ENCODE results near the gene EVC.

EVC gene

DNA sequence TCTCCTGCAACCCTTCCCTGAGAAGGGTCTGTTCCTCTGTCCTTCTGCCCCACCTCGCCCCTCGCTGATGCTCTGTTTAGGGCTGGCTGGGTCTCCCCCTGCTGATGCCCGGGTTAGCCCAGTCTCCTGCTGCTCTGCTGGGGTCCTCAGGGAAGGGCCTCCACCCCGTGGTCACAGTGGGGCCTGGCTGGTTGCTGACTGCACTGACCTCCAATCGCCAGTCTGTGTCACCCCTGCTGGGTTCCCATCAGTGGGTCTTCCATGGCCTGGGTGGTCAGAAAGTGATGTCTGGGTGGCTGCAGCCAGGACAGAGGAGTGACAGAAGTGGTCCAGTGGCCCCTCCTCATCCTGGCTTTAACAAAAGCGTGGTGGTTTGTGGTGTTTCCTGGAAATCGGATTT, 44.7 kb downstream of the EVC start:
- H3K4me3 ChIP-seq (ENCODE audit: low read depth, low read length): no peak overlapping the region
- TF ChIP-seq, protein P1, sequence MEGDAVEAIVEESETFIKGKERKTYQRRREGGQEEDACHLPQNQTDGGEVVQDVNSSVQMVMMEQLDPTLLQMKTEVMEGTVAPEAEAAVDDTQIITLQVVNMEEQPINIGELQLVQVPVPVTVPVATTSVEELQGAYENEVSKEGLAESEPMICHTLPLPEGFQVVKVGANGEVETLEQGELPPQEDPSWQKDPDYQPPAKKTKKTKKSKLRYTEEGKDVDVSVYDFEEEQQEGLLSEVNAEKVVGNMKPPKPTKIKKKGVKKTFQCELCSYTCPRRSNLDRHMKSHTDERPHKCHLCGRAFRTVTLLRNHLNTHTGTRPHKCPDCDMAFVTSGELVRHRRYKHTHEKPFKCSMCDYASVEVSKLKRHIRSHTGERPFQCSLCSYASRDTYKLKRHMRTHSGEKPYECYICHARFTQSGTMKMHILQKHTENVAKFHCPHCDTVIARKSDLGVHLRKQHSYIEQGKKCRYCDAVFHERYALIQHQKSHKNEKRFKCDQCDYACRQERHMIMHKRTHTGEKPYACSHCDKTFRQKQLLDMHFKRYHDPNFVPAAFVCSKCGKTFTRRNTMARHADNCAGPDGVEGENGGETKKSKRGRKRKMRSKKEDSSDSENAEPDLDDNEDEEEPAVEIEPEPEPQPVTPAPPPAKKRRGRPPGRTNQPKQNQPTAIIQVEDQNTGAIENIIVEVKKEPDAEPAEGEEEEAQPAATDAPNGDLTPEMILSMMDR (IDR thresholded peaks at IDR 0.05; ENCODE audit: low read depth, low read length): no peak
- no peak for DNase-seq (ENCODE audit: low read depth, low spot score)
- in situ Hi-C loops (cut with HindIII; ENCODE audit: low sequenced_read_pairs): no loop called here

DNA sequence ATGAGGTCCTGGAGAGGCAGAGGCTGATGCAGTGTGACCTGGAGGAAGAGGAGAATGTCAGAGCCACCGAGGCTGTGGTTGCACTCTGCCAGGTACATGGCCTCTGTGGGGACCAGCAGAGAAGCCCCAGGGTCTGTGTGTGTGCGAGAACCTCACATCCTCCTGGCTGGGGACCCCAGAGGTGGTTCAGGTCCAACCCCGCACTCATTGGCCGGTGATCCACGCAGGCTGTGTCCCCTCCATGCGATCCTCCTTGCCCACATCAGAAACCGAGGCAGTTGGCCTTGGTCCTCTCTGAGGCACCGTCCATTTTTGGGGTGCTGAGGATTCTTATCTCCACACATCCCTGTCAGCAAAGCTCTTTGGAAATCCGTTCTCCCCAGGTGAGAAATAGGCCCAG, 45.3 kb downstream of the EVC start:
- H3K4me3 ChIP-seq (ENCODE audit: low read depth, low read length): no peak overlapping the region
- TF ChIP-seq, protein P1 (IDR thresholded peaks at IDR 0.05; ENCODE audit: low read depth, low read length): no peak
- DNase-seq (ENCODE audit: low read depth, low spot score): no peak
- in situ Hi-C loops (cut with HindIII; ENCODE audit: low sequenced_read_pairs): no loop called here

- DNase-seq (ENCODE audit: low read depth, low spot score): no peak
- no peak overlapping the region for H3K4me3 ChIP-seq (ENCODE audit: low read depth, low read length)
- in situ Hi-C loops (cut with HindIII; ENCODE audit: low sequenced_read_pairs): no loop called here
- TF ChIP-seq, protein P1 (IDR thresholded peaks at IDR 0.05; ENCODE audit: low read depth, low read length): no peak
These were observed 46.1 kb downstream of the EVC start for GRCh38 chr4:5757091-5757490.

- DNase-seq (ENCODE audit: low read depth, low spot score): no peak
- in situ Hi-C loops (cut with HindIII; ENCODE audit: low sequenced_read_pairs): no loop called here
- TF ChIP-seq, protein P1 (IDR thresholded peaks at IDR 0.05; ENCODE audit: low read depth, low read length): no peak
- H3K4me3 ChIP-seq (ENCODE audit: low read depth, low read length): no peak overlapping the region
These were observed 46.5 kb downstream of the EVC start for GRCh38 chr4:5757536-5757935.

DNA sequence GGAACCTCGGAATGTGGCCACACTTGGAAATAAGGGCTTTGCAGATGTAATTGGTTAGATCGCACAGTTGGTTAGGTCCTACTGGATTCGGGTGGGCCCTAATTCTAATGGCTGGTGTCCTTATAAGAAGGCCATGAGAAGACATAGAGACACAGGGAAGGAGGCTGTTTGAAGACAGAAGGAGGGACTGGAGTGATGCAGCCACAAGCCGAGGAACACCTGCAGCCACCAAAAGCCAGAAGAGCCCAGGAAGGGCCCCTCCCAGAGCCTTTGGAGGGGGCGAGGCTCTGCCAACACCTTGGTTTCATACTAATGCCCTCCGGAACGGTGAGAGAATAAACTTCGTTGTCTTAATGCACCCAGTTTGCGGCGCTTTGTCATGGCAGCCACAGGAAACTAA, 47.0 kb downstream of the EVC start:
- TF ChIP-seq, protein P1 (IDR thresholded peaks at IDR 0.05; ENCODE audit: low read depth, low read length): no peak
- no peak for DNase-seq (ENCODE audit: low read depth, low spot score)
- H3K4me3 ChIP-seq (ENCODE audit: low read depth, low read length): no peak overlapping the region
- in situ Hi-C loops (cut with HindIII; ENCODE audit: low sequenced_read_pairs): no loop called here

DNA sequence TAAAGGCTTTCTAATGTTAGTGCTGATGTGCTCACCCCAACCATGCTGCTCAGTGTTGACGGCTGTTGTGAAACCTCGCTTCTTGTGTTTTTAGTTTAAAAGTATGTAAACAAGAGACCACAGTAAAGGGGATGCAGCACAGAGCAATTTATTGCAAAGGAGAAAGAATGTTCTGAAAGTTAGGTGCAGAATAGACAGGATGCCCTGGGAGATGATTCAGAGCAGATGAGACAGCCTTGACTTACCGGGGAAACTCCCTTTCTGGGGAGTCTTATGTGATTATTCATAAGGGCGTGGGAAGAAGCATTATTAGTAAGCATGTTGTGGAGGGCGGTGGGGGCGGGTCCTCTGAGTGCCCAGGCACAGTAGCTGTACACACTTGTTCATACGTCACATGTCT, 47.7 kb downstream of the EVC start:
- TF ChIP-seq, protein P1 (IDR thresholded peaks at IDR 0.05; ENCODE audit: low read depth, low read length): no peak
- in situ Hi-C loops (cut with HindIII; ENCODE audit: low sequenced_read_pairs): no loop called here
- peak; percentile 93 for DNase-seq (ENCODE audit: low read depth, low spot score)
- H3K4me3 ChIP-seq (ENCODE audit: low read depth, low read length): no peak overlapping the region

All from astrocyte of the spinal cord (primary cell).